DMS79 (cell line): ENCODE measurements around the gene ENSA.
"Not testable (repeated sequence)": the region's sequence is repeated elsewhere in the genome, so short reads cannot be mapped to it uniquely, and the experiment has no call there.

Experiments used
- DNase-seq: peaks from one replicate; lab custom pipeline; 2025; lab: John Stamatoyannopoulos, UW

Gene ENSA

GRCh38 chr1:150621497-150622302 is 7.7 kb downstream of the ENSA start:
- no peak for DNase-seq

GRCh38 chr1:150620919-150621318 is 8.5 kb downstream of the ENSA start:
- no peak for DNase-seq

DNA sequence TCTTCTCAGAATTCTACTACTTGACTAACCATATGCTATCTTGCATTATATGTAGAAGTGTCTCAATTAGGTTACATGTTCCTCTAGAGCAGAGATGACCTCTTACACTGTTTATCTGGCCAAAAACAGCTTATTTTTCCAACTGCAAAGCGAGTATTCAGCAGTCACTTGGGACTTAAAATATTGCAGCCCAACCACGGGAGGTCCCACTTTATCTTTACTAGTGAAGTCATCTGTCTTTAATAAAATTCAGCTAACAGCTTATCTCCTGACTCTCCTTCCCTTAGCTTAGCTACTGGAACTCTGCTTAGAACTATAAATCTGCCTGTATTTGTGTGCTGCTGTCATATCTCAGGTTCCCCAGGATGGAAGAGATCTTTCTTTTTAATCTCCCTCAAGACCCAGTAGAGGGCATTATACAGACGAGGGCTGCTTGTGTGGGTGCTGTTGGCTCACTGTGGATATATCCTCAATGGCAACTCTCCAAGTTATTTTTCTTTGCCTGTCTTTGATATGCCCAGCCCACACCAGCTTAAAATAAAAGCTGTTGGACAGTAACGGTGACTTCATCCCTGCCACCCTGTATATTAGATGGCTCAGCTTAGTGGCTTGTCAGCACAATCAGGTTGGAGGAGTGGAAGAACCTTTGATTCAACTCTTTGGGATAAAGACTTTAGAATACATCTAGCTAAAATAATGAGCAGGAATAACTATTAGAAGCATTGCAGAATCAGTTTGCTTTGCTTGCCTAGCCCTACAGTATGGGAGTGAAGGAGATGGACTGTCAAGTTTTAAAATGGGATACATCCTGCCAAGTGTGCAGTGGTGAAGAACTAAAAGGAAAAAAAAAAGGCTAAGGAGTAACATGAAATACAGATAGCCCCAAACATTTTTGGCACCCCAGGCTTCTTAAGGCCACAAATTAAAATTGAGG is 9.6 kb downstream of the ENSA start:
- no peak for DNase-seq

GRCh38 chr1:150615346-150616201 is 13.8 kb downstream of the ENSA start:
- DNase-seq = no peak

- no peak for DNase-seq
Observed at GRCh38 chr1:150613061-150613920, 16.1 kb downstream of the ENSA start.

DNA sequence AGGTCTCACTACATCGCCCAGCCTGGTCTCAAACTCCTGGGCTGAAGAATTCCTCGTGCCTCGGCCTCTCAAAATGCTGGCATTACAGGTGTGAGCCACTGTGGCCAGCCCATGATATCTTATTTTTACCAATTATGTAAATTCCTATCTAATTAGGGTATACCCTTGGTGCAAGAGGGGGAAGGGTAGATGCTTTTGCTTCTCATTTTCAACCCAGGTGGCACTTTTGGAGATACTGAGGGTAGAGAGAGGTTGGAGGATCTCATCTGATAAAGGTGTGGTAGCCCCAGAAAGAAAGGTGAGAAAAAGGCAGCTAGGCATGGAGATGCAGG is 17.4 kb downstream of the ENSA start:
- no peak for DNase-seq

DNA sequence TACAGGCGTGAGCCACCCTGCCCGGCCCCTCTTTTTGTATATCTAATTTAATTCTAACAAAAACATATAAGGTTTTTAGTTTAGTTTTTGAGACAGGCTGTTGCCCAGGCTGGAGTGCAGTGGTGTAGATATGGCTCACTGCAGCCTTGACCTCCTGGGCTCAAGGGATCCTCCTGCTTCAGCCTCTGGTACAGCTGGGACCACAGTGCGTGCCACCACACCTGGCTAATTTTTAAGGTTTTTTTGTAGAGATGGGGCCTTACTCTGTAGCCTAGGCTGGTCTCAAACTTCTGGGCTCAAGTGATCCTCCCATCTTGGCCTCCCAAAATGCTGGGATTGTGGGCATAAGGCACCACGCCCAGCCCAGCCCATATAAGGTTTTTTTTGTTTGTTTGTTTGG is 18.8 kb downstream of the ENSA start:
- no peak for DNase-seq

GRCh38 chr1:150609732-150610131 is 19.7 kb downstream of the ENSA start:
- DNase-seq = no peak

DNA sequence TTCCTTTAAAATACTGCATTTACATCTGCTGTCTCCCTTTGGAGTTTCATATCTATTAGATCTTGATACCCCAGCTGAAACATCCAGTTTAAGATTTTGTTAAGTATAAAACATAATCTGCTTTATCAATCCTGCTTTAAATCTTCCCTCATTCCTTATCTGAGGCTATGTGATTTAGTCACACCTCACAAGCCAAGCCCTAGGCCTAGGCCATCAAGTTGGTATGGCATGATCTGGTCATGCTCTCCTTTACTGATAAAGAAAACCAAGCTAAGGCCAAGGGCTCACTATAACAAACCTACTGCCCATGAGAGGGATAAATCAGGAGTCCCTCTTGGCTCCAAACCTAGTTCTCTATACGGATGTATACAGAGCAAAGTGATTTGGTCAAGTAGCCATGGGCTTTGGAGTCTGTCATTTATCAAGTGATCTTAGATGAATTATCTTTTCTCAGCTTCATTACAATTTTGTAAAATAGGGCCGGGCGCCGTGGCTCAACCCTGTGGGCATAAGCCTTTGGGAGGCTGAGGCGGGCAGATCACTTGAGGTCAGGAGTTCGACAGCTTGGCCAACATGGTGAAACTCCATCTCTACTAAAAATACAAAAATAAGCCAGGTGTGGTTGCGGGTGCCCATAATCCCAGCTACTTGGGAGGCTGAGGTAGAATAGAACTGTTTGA is 22.8 kb downstream of the ENSA start:
- DNase-seq = no peak

DNA sequence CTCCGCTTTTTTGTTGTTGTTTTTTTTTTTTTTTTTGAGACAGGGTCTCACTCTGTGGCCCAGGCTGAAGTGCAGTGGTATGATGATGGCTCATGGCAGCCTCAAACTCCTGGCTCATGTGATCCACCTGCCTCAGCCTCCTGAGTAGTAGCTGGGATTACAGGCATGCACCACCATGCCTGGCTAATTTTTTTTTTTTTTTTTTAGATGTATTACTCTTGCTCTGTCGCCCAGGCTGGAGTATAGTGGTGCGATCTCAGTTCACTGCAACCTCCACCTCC is 24.0 kb downstream of the ENSA start:
- not testable (repeated sequence) for DNase-seq

DNA sequence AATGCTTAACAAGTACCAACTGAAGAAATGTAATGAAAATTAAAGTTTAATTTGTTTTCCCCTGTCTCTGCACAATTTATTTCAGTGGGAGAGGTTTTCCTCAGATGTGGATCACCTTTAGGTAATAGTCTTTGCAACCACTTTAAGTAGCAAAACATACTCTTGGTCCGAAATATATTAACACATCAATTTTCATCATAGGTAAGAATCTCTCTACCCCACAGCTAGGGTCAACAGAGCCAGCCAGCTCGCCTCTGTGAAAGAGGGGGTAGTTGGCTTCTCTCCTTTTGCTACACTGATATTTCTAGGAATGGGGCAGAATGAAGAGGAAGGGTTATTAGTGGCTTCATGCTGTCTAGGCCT is 25.2 kb downstream of the ENSA start:
- DNase-seq = no peak

GRCh38 chr1:150603711-150604110 is 25.7 kb downstream of the ENSA start:
- no peak for DNase-seq

- not testable (repeated sequence) for DNase-seq
Observed at GRCh38 chr1:150602372-150602771, 27.0 kb downstream of the ENSA start.

DNA sequence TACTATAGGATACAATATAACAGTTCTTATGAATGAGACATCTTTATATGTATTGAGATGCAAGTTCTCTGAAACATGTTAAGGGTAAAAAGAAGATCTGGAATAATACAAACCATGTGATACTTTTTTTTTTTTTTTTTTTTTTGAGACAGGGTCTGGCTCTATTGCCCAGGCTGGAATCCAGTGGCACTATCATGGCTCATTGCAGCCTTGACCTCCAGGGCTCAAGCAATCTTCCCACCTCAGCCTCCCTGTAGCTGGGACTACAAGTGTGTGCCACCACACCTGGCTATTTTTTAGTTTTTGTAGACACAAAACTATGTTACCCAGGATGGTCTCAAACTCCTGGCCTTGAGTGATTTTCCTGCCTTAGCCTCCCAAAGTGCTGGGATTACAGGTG is 27.9 kb downstream of the ENSA start:
- no peak for DNase-seq

DNA sequence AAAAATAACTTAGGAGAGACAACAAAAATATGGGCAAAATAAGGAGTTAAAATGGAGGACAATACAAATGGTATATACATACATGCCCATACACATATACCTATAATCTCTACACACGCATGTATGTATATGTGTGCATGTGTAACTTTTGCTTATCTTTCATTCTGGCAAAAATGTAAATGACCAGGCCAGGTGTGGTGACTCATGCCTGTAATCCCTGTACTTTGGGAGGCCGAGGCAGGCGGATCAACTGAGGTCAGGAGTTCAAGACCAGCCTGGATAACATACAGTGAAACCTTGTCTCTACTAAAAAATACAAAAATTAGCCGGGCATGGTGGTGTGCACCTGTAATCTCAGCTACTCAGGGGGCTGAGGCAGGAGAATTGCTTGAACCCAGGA is 31.1 kb downstream of the ENSA start:
- DNase-seq = not testable (repeated sequence)

GRCh38 chr1:150596976-150597375 is 32.4 kb downstream of the ENSA start:
- no peak for DNase-seq

GRCh38 chr1:150596095-150596892 is 33.1 kb downstream of the ENSA start:
- no peak for DNase-seq

DNA sequence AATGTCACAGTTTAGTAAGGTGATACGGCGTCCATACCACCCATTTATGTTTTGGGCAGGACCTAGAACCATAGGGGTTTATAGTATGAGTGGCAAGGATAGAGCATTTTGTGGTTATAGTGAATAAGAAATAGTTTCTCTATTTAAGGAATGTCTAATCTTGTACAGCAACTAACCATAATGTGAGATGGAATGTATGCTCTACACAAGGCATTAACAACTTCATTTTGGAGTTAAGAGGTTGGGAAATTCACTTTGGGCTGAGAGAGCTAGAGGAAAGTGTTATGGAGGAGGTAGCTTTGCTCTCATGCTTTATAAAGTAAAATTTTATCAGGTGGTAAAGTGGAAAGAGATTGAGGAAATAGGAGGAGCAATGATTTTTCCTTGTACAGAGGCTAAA is 47.0 kb downstream of the ENSA start:
- DNase-seq = no peak

GRCh38 chr1:150581962-150582361 is 47.5 kb downstream of the ENSA start:
- not testable (repeated sequence) for DNase-seq

DNA sequence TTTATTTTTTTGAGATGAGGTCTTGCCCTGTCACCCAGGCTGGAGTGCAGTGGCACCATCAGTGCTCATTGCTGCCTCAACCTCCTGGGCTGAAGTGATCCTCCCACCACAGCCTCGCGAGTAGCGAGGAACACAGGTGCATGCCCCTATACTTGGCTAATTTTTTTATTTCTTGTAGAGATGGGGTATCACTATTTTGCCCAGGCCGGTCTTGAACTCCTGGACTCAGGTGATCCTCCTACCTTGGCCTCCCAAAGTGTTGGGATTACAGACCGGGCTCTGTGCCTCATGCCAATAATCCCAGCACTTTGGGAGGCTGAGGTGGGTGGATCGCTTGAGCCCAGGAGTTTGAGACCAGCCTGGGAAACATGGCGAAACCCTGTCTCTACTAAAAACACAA is 48.0 kb downstream of the ENSA start:
- not testable (repeated sequence) for DNase-seq
